NCI-H2081 (cell line): ENCODE measurements around the gene MYT1.
A peak's percentile ranks its signal among the peaks of the same experiment; 100 is the strongest.

Experiments
- DNase-seq, 2 experiments: peaks; one replicate each; lab custom pipeline; 2025; lab: John Stamatoyannopoulos, UW

Gene MYT1

GRCh38 chr20:64140061-64140931 lies 24.0 kb upstream of the MYT1 start:
- DNase-seq = no peak

DNA sequence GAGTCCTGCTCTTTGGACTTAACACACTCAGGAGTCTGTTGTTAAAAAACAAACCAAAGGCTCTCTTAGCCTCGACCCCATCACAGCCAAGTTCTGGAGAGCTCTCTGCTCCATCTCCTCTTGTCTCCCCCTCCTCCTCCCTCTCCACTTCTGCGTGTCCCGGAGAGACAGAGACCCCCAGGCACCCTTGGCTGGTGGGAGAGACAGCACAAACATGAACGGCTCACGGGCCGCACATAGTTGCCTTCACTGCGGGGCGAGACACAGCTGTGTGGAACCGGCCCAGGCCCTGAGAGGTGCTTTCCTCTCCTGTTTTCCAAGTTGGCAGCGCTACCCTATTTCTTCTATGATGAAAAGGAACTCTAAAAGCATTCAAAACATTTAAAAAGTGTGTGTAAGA lies 23.3 kb upstream of the MYT1 start:
- DNase-seq = no peak

- DNase-seq = peak in 1 of 2 experiments; percentile 40
Measured at GRCh38 chr20:64142590-64142989, 21.7 kb upstream of the MYT1 start.

DNA sequence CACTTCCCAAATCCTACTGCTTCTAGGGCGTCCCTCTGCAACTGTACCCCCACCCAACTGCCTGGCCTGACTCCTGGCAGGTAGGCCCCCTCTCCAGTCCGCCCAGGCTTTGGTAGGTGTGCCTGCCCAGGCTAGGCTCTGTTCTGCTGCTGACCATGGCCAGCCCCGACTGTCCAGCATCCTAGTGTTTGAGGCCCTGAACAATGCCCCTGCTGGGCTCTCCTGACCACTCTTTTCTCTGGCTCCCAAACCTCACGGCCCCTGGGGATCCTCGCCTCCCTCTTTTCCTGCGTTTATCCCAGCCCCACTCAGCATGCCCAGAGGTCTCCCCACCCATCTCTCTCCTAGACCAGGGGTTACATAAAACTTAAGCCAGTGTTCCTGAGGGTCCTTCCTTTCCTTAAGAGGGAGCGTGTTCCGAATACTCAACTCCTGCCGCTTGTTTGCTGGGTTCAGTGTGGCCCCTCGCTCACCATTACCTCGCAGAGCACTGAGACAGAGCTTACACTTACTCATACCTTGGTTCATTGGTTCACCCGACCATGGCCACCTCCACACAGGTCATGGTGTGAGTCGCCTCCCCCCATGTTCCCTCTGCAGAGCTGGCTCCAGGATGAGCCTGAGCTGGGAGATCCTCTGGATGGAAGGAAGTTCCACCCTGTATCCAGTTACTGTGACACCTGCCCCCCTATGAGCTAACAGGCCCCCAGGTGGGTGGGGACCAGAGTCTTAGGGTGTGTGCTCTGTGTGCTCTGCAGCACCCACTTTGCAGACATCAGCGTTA lies 21.0 kb upstream of the MYT1 start:
- DNase-seq = no peak

GRCh38 chr20:64144144-64144912 lies 19.9 kb upstream of the MYT1 start:
- no peak for DNase-seq

DNA sequence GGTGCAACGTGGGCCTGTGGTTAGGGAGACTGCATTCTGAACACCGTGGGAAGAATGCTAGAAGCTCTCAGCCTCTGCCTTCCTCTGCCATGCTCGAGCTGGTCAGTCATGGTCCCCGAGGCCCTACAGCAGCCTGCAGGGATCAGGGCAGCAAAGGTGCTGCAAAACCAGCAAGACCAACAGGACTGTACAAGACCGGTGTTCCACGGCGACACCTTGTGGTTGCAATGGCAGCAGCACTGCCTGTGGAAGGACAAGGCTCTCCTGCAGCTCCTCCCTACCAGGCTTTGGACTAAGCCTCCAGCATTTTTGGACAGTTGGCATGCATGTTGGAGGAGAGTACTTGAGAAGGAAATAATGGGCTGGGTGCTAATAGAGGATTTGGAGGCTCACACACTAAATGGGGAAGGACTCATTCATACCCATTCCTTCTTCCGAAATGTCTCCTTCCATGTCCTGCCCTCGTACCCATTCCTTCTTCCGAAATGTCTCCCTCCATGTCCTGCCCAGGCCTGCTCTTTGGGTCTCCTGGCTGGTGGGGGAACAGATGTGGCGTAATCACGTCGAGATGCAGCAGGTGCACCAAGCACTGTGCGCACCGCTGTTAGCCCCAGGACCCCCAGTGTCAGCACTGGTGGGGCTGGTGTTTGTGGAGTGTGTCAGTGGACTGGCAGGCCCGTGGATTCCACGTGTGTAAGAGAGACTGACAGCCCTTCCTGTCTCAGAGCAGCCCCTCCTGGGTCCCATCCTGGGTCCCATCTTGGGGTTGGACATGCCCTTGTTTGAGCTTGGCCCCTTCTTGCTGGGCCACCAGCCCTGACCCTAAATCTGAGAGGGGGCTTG lies 18.6 kb upstream of the MYT1 start:
- DNase-seq = no peak

- DNase-seq = no peak
Measured at GRCh38 chr20:64146301-64146935, 17.8 kb upstream of the MYT1 start.

DNA sequence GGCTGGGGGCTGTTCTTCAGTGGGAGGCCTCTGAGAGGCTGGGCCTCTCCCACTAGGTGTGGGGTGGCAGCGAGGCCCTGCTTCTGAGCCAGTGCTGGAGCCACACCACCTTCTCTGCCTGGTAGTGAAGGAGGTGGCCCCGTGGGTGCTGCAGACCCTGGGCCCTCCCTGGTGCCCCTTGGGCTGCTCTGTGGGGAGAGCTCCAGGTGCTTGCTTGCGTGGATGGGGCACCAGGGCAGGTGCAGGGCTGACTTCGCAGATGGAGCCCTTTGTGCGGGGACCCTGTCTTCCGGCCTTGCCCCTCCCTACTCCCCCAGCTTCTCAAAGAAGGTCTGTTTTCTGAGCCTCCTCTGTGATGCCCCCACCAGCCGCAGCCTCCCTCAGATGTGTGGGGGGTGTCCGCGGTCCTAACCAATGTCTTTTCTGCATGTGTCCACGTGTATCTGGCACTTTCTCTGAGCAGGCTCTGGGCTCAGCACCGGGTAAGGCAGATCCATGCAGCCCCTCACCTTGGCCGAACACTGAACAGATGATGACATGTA lies 17.2 kb upstream of the MYT1 start:
- no peak for DNase-seq

- DNase-seq = no peak
Measured at GRCh38 chr20:64148581-64148980, 15.7 kb upstream of the MYT1 start.

GRCh38 chr20:64149141-64149540 lies 15.1 kb upstream of the MYT1 start:
- DNase-seq = no peak

- DNase-seq = no peak
Measured at GRCh38 chr20:64149809-64150560, 14.3 kb upstream of the MYT1 start.

- no peak for DNase-seq
Measured at GRCh38 chr20:64150756-64151632, 13.3 kb upstream of the MYT1 start.

- no peak for DNase-seq
Measured at GRCh38 chr20:64151633-64152530, 12.4 kb upstream of the MYT1 start.

DNA sequence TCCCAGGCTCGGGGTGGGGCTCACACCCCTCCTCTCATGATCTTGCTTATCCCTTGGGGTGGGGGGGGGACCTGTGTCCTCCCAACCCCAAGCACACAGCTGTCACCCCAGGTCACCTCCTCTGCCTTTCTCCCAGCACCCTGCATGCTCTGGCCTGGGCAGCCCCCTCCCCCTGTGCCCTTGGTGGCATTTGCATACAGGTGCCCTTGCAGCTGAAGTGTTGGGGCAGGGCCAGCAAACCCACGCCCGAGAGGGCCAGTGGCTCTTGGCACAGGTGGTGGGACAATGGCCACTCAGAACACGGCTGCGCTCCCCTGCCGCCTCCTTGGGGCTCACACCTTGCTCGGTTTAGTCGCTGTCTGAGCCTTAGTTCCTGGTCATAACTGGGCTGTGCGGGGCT lies 11.3 kb upstream of the MYT1 start:
- peak; percentile 81 to 89 for DNase-seq

GRCh38 chr20:64153410-64153809 lies 10.8 kb upstream of the MYT1 start:
- no peak for DNase-seq

DNA sequence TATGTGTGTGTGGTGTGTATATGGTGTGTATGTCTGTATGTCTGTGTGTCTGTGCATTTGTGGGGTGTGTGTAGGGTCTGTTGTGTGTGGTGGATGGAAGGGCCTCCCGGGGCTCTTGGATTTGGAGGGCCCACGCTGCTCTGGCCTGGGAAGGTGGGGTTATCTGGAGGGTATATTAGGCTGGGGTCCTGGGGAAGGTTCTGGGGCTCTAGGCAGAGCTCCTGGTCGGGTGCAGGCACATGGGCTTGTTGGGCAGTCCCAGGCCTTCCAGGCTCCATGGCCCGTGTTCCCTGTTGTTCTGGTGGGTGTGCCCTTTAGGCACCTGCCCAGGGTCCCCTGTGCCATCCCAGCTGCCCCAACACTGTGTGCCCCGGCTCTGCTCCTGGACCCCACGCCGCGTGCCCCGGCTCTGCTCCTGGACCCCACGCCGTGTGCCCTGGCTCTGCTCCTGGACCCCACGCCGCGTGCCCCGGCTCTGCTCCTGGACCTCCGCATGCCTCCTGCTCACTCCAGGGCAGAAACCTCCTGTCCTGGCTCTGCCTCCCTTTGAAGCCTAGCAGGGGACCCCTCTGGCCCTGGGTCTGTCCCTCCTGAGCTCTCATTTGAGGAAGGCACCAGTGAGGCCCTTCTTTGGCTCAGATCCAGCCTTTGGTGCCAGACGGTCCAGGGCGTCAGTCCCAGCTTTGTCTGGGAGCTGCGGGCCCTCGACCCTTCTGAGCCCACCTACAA lies 10.2 kb upstream of the MYT1 start:
- DNase-seq = no peak

DNA sequence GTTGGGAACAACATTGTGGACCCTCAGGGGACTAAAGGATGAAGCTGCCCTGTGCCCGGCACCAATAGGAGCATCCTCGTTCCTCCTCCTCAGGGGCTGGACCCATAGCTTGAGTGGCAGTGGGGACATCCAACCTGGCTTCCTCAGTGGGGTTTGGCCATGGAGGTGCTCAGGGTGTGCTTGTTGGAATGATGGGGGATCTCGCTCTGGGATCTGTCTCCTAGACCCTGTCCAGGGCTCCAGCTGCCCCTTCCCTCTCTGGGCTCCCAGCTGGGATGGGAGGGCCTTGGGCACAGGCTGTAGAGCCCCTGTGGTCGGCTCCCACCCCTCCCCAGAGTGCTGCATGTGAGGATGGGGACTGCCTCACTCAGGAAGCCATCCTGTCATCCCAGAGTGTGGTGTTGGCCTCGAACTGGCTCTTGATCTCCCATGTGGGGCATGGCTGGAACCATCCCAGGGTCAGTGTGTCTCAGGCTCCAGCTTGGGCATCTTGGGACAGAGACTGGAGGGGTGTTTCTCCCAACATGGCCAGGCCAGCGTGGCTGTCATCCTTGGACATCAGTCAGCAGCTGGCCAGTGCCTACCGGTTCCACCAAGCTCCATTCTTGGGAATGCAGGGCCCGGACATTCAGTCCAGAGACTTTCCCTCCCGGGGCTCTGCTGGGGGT lies 9.5 kb upstream of the MYT1 start:
- no peak for DNase-seq
